GM18505 (cell line): ENCODE measurements around the gene UNC93A.
"Not testable (repeated sequence)": the region's sequence is repeated elsewhere in the genome, so short reads cannot be mapped to it uniquely, and the experiment has no call there.

Experiments used
- ATAC-seq: cut with Tn5 transposase; IDR thresholded peaks from one replicate; pipeline ENCODE4 v1.9.1; 2021; ENCODE audit not compliant: unreplicated experiment
- POLR2A ChIP-seq: IDR thresholded peaks from 4 replicates; pipeline ENCODE4 v1.6.1; 2011; ENCODE audit warnings: borderline replicate concordance; ENCODE audit not compliant: insufficient read depth, insufficient read length; ENCODE audit errors: extremely low read depth

UNC93A gene

GRCh38 chr6:167296293-167296690 is 5.2 kb downstream of the UNC93A start:
- TF ChIP-seq POLR2A: no peak
- no peak for ATAC-seq

GRCh38 chr6:167296902-167297301 is 5.8 kb downstream of the UNC93A start:
- TF ChIP-seq POLR2A: no peak

GRCh38 chr6:167298127-167298526 is 7.0 kb downstream of the UNC93A start:
- TF ChIP-seq POLR2A: no peak
- no peak for ATAC-seq

More at GRCh38 chr6:167296902-167297301, 5.8 kb downstream of the UNC93A start:
- ATAC-seq: no peak

- TF ChIP-seq POLR2A: no peak
- ATAC-seq: no peak
Observed at GRCh38 chr6:167299641-167300308, 8.7 kb downstream of the UNC93A start.

- no peak for TF ChIP-seq POLR2A
- ATAC-seq: no peak
Observed at GRCh38 chr6:167300902-167301777, 10.0 kb downstream of the UNC93A start.

- no peak for TF ChIP-seq POLR2A
- ATAC-seq: no peak
Observed at GRCh38 chr6:167302074-167302473, 11.0 kb downstream of the UNC93A start.

GRCh38 chr6:167302796-167303195 is 11.7 kb downstream of the UNC93A start:
- ATAC-seq: no peak
- TF ChIP-seq POLR2A: no peak

- no peak for TF ChIP-seq POLR2A
- ATAC-seq: no peak
Observed at GRCh38 chr6:167303675-167304625, 12.8 kb downstream of the UNC93A start.

- no peak for ATAC-seq
Observed at GRCh38 chr6:167304912-167305311, 13.8 kb downstream of the UNC93A start.

GRCh38 chr6:167305796-167306195 is 14.7 kb downstream of the UNC93A start:
- no peak for TF ChIP-seq POLR2A
- ATAC-seq: no peak

More at GRCh38 chr6:167304912-167305311, 13.8 kb downstream of the UNC93A start:
- no peak for TF ChIP-seq POLR2A

GRCh38 chr6:167306401-167306998 is 15.4 kb downstream of the UNC93A start:
- no peak for ATAC-seq

GRCh38 chr6:167307342-167307955 is 16.3 kb downstream of the UNC93A start:
- TF ChIP-seq POLR2A: no peak

More at GRCh38 chr6:167306401-167306998, 15.4 kb downstream of the UNC93A start:
- TF ChIP-seq POLR2A: no peak

GRCh38 chr6:167308207-167308606 is 17.1 kb downstream of the UNC93A start:
- ATAC-seq: no peak
- no peak for TF ChIP-seq POLR2A

More at GRCh38 chr6:167307342-167307955, 16.3 kb downstream of the UNC93A start:
- ATAC-seq: no peak

GRCh38 chr6:167309355-167310192 is 18.5 kb downstream of the UNC93A start:
- not testable (repeated sequence) for ATAC-seq
